Measurements from ENCODE around the gene EME1.

DNA sequence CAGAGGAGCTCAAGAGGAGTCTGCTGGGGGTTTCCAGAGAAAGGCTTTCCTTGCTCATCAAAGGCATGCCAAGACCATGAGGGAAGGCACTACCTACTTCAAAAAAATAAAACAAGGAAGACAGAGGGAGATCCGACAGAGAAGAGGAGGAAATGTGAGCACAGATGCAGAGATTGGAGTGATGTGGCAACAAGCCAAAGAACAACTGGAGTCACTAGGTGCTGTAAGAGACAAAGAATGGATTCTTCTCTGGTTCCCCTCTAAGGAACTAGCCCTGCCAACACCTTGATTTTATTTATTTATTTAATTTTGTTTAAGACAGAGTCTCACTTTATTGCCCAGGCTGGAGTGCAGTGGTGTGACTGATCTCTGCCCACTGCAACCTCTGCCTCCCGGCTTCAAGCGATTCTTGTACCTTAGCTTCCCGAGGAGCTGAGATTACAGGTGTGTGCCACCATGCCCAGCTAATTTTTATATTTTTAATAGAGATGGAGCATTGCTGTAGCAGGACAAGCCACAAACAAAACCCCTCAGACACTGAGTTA lies 39.2 kb downstream of the EME1 start:
- TF ChIP-seq SUZ12 (IDR thresholded peaks at IDR 0.05; ENCODE audit: extremely low read depth, insufficient read depth, insufficient read length) (no peak), YY1 (IDR thresholded peaks at IDR 0.05; ENCODE audit: insufficient read depth, insufficient read length) (no peak)
